ENCODE data around the gene POM121L2. TPM values are rescaled to one million over a fixed set of nuclear protein-coding genes. Genes with fewer than 3 reads are reported as not detected.

Gene POM121L2
- total and polyA plus RNA-seq, 10 of the 15 experiments (the other 5 are each of a cell fraction or from before 2014, with no cell fraction given) = 0.04 TPM; not detected in 9

GRCh38 chr6:27280540-27281000 is 31.5 kb downstream of the POM121L2 start (continued):
- TF ChIP-seq POU2F2 (IDR thresholded peaks at IDR 0.05; ENCODE audit: borderline replicate concordance, low read depth, low read length) = no peak
- no peak for TF ChIP-seq FOXM1 (IDR thresholded peaks at IDR 0.05; ENCODE audit: low read depth, low read length)
- TF ChIP-seq SP1 (IDR thresholded peaks at IDR 0.05; ENCODE audit: low read depth, low read length) = no peak
- no peak for TF ChIP-seq E4F1 (IDR thresholded peaks at IDR 0.05; ENCODE audit: borderline replicate concordance, partially characterized antibody)
- no peak for TF ChIP-seq NR2C1 (IDR thresholded peaks at IDR 0.05)
- no peak for TF ChIP-seq NR2F1 (conservative IDR thresholded peaks at IDR 0.05)
- TF ChIP-seq, protein P1, sequence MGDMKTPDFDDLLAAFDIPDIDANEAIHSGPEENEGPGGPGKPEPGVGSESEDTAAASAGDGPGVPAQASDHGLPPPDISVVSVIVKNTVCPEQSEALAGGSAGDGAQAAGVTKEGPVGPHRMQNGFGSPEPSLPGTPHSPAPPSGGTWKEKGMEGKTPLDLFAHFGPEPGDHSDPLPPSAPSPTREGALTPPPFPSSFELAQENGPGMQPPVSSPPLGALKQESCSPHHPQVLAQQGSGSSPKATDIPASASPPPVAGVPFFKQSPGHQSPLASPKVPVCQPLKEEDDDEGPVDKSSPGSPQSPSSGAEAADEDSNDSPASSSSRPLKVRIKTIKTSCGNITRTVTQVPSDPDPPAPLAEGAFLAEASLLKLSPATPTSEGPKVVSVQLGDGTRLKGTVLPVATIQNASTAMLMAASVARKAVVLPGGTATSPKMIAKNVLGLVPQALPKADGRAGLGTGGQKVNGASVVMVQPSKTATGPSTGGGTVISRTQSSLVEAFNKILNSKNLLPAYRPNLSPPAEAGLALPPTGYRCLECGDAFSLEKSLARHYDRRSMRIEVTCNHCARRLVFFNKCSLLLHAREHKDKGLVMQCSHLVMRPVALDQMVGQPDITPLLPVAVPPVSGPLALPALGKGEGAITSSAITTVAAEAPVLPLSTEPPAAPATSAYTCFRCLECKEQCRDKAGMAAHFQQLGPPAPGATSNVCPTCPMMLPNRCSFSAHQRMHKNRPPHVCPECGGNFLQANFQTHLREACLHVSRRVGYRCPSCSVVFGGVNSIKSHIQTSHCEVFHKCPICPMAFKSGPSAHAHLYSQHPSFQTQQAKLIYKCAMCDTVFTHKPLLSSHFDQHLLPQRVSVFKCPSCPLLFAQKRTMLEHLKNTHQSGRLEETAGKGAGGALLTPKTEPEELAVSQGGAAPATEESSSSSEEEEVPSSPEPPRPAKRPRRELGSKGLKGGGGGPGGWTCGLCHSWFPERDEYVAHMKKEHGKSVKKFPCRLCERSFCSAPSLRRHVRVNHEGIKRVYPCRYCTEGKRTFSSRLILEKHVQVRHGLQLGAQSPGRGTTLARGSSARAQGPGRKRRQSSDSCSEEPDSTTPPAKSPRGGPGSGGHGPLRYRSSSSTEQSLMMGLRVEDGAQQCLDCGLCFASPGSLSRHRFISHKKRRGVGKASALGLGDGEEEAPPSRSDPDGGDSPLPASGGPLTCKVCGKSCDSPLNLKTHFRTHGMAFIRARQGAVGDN (IDR thresholded peaks at IDR 0.05) = no peak
- no peak for TF ChIP-seq BCLAF1 (IDR thresholded peaks at IDR 0.05)

Data from GM12878 (cell line).